ENCODE measurements around the gene ZNF529. TPM values are rescaled to one million over a fixed set of nuclear protein-coding genes. Genes with fewer than 3 reads are reported as not detected.

Gene ZNF529
- total and polyA plus RNA-seq, 10 of the 15 experiments (the other 5 are each of a cell fraction or from before 2014, with no cell fraction given): 1.8 to 12.5 (median 4.5) TPM

DNA sequence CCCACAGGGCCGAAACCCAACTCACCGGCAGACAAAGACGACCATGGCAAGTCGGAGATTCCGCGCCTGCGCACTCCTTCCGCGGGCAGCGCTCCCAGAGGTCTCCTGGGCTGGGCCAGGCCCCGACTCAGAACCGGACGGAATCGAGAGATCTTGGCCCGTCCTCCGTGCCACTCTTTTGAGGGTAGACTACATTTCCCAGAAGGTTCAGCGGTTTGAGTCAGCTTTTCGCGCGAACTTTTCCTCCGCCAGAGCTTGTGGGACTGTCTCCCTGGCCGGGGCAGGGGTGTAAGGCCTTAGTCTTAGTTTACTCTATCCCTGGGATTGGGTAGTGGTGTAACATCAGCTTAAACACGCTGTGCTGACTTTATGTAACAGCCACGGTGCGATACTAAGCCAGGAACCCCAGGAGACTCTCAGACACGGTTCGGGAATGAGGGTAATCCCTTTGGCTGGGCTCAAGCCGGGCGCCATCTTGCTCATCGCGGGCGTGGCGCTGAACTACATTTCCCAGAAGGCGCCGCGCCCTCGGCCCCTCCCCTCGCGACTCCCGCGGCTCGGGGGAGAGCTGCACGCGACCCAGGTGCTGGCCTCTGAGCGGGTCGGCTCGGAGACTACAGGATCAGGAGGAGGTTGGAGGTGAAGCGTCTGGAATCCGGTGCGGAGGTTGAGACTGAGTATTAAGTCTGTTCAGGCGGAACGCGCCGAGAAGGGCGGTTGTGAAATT, 44.7 kb downstream of the ZNF529 start, which contains the start of gene ZNF260 (continued):
- TF ChIP-seq, protein P1, sequence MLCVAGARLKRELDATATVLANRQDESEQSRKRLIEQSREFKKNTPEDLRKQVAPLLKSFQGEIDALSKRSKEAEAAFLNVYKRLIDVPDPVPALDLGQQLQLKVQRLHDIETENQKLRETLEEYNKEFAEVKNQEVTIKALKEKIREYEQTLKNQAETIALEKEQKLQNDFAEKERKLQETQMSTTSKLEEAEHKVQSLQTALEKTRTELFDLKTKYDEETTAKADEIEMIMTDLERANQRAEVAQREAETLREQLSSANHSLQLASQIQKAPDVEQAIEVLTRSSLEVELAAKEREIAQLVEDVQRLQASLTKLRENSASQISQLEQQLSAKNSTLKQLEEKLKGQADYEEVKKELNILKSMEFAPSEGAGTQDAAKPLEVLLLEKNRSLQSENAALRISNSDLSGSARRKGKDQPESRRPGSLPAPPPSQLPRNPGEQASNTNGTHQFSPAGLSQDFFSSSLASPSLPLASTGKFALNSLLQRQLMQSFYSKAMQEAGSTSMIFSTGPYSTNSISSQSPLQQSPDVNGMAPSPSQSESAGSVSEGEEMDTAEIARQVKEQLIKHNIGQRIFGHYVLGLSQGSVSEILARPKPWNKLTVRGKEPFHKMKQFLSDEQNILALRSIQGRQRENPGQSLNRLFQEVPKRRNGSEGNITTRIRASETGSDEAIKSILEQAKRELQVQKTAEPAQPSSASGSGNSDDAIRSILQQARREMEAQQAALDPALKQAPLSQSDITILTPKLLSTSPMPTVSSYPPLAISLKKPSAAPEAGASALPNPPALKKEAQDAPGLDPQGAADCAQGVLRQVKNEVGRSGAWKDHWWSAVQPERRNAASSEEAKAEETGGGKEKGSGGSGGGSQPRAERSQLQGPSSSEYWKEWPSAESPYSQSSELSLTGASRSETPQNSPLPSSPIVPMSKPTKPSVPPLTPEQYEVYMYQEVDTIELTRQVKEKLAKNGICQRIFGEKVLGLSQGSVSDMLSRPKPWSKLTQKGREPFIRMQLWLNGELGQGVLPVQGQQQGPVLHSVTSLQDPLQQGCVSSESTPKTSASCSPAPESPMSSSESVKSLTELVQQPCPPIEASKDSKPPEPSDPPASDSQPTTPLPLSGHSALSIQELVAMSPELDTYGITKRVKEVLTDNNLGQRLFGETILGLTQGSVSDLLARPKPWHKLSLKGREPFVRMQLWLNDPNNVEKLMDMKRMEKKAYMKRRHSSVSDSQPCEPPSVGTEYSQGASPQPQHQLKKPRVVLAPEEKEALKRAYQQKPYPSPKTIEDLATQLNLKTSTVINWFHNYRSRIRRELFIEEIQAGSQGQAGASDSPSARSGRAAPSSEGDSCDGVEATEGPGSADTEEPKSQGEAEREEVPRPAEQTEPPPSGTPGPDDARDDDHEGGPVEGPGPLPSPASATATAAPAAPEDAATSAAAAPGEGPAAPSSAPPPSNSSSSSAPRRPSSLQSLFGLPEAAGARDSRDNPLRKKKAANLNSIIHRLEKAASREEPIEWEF (IDR thresholded peaks at IDR 0.05; ENCODE audit: insufficient replicate concordance, low read depth, low read length): no peak
- TF ChIP-seq CREM (IDR thresholded peaks at IDR 0.05; ENCODE audit: low read depth) (peak; percentile 91), RCOR1 (conservative IDR thresholded peaks at IDR 0.05; ENCODE audit: low read depth, low read length) (no peak), EED (IDR thresholded peaks at IDR 0.05; ENCODE audit: low read depth) (peak; percentile 28), ASH2L (IDR thresholded peaks at IDR 0.05; ENCODE audit: borderline replicate concordance, low read depth) (no peak), SUZ12 (IDR thresholded peaks at IDR 0.05; ENCODE audit: unreplicated experiment) (no peak), NBN (IDR thresholded peaks at IDR 0.05) (peak; percentile 59), DPF2 (IDR thresholded peaks at IDR 0.05) (no peak), EP300 (IDR thresholded peaks at IDR 0.05; ENCODE audit: borderline replicate concordance in 1 of 2, control insufficient read depth in 1 of 2, low read depth in 2 of 2, low read length in 2 of 2) (peak in 1 of 2 experiments; percentile 18; a peak in 1 of 4 replicates), ZNF217 (IDR thresholded peaks at IDR 0.05) (no peak), CREB1 (IDR thresholded peaks at IDR 0.05; ENCODE audit: low read depth) (peak; percentile 92), CHD1 (IDR thresholded peaks at IDR 0.05; ENCODE audit: low read depth, low read length) (no peak), MEF2B (IDR thresholded peaks at IDR 0.05; ENCODE audit: partially characterized antibody, poor library complexity, severe bottlenecking) (no peak), SPI1 (IDR thresholded peaks at IDR 0.05; ENCODE audit: borderline replicate concordance, insufficient read depth, low read depth, low read length) (no peak), MLLT1 (IDR thresholded peaks at IDR 0.05) (no peak), MAX (IDR thresholded peaks at IDR 0.05; ENCODE audit: low read depth, low read length) (peak; percentile 54)
- TF ChIP-seq, protein P2, sequence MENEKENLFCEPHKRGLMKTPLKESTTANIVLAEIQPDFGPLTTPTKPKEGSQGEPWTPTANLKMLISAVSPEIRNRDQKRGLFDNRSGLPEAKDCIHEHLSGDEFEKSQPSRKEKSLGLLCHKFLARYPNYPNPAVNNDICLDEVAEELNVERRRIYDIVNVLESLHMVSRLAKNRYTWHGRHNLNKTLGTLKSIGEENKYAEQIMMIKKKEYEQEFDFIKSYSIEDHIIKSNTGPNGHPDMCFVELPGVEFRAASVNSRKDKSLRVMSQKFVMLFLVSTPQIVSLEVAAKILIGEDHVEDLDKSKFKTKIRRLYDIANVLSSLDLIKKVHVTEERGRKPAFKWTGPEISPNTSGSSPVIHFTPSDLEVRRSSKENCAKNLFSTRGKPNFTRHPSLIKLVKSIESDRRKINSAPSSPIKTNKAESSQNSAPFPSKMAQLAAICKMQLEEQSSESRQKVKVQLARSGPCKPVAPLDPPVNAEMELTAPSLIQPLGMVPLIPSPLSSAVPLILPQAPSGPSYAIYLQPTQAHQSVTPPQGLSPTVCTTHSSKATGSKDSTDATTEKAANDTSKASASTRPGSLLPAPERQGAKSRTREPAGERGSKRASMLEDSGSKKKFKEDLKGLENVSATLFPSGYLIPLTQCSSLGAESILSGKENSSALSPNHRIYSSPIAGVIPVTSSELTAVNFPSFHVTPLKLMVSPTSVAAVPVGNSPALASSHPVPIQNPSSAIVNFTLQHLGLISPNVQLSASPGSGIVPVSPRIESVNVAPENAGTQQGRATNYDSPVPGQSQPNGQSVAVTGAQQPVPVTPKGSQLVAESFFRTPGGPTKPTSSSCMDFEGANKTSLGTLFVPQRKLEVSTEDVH (IDR thresholded peaks at IDR 0.05; ENCODE audit: low read depth, partially characterized antibody): peak; percentile 78

Data from GM12878 (cell line).